ENCODE data around the gene NSMCE4A.

DNA sequence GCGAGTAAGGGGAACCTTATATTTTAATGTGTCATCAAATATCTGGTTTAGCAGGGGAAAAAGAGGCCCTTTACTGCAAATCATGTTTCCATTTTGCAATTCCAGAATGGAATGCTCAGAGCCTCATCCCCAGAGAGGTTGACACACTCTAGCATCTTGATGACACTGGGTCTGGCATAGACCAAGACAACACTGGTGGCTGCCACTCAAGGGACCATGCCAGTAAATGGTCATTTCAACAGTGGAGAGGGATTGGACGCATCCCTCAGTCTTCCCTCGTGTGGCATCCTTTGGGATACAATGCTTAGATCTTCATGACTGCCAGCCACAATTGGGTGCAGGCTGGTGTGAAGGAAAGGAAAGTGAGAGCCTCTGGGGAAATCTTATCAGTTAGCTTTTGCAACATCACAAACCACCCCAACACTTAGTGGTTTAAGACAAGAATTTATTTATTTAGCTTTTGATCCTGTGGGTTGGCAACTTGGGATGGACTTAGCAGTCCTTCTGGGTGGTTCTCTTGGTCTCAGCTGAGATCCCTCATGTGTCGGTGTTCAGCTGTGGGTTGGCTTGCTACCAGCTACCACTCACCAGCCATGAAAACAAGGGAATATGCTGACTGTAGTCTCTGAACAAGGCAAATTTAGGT, 35.5 kb upstream of the NSMCE4A start:
- TF ChIP-seq, protein P1, sequence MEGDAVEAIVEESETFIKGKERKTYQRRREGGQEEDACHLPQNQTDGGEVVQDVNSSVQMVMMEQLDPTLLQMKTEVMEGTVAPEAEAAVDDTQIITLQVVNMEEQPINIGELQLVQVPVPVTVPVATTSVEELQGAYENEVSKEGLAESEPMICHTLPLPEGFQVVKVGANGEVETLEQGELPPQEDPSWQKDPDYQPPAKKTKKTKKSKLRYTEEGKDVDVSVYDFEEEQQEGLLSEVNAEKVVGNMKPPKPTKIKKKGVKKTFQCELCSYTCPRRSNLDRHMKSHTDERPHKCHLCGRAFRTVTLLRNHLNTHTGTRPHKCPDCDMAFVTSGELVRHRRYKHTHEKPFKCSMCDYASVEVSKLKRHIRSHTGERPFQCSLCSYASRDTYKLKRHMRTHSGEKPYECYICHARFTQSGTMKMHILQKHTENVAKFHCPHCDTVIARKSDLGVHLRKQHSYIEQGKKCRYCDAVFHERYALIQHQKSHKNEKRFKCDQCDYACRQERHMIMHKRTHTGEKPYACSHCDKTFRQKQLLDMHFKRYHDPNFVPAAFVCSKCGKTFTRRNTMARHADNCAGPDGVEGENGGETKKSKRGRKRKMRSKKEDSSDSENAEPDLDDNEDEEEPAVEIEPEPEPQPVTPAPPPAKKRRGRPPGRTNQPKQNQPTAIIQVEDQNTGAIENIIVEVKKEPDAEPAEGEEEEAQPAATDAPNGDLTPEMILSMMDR (IDR thresholded peaks at IDR 0.05) = no peak
- TF ChIP-seq POLR2AphosphoS5 (IDR thresholded peaks at IDR 0.05; ENCODE audit: low read depth, low read length) = no peak
- TF ChIP-seq, protein P2, sequence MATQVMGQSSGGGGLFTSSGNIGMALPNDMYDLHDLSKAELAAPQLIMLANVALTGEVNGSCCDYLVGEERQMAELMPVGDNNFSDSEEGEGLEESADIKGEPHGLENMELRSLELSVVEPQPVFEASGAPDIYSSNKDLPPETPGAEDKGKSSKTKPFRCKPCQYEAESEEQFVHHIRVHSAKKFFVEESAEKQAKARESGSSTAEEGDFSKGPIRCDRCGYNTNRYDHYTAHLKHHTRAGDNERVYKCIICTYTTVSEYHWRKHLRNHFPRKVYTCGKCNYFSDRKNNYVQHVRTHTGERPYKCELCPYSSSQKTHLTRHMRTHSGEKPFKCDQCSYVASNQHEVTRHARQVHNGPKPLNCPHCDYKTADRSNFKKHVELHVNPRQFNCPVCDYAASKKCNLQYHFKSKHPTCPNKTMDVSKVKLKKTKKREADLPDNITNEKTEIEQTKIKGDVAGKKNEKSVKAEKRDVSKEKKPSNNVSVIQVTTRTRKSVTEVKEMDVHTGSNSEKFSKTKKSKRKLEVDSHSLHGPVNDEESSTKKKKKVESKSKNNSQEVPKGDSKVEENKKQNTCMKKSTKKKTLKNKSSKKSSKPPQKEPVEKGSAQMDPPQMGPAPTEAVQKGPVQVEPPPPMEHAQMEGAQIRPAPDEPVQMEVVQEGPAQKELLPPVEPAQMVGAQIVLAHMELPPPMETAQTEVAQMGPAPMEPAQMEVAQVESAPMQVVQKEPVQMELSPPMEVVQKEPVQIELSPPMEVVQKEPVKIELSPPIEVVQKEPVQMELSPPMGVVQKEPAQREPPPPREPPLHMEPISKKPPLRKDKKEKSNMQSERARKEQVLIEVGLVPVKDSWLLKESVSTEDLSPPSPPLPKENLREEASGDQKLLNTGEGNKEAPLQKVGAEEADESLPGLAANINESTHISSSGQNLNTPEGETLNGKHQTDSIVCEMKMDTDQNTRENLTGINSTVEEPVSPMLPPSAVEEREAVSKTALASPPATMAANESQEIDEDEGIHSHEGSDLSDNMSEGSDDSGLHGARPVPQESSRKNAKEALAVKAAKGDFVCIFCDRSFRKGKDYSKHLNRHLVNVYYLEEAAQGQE (IDR thresholded peaks at IDR 0.05; ENCODE audit: insufficient read depth in 1 of 2, low read depth in 2 of 2, low read length in 1 of 2) = no peak
